GM18861 (cell line): ENCODE measurements around the gene RHOXF1.
"Not testable (repeated sequence)": the region's sequence is repeated elsewhere in the genome, so short reads cannot be mapped to it uniquely, and the experiment has no call there.

Experiments used
- ATAC-seq: cut with Tn5 transposase; IDR thresholded peaks from one replicate; pipeline ENCODE4 v1.9.1; 2021; ENCODE audit not compliant: unreplicated experiment

Gene RHOXF1

DNA sequence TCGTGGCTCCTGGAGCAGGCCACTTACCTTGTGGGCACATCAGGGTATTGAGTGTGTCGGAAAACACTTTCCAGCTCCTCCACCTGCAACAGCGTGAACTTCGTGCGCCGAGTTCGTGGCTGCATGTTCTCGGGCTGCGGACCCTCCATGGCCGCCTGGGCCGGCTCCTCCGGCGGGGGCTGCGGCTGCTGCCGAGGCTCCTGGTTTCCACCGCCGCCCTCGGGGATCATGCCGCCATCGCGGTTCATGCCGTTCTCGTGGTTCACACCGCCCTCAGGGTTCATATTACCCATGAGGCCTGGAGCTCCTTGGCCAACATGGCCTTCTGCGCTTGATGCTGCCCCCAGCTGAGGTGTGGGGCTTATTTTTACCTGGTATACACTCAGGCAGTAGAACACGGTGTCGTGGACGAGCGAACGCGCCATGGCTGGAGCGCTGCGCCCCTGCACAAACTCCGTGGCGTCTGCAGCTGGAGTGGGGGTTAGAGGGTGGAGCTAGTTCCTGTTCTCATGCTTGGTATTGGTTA lies at the start of gene RHOXF1:
Gene RHOXF1 (minus strand): TSS at position 476 of the 526 bp plus-strand sequence. CDS start 51 bp downstream, at position 425.
- no peak for ATAC-seq

- ATAC-seq = not testable (repeated sequence)
Measured at GRCh38 chrX:120159086-120159485, 43.4 kb upstream of the RHOXF1 start.

GRCh38 chrX:120158313-120158712 lies 42.6 kb upstream of the RHOXF1 start, which contains the start of gene RHOXF2:
TSS of gene RHOXF2 (plus strand) at chrX:120158613. CDS start at chrX:120158751, 138 bp downstream.
- not testable (repeated sequence) for ATAC-seq

DNA sequence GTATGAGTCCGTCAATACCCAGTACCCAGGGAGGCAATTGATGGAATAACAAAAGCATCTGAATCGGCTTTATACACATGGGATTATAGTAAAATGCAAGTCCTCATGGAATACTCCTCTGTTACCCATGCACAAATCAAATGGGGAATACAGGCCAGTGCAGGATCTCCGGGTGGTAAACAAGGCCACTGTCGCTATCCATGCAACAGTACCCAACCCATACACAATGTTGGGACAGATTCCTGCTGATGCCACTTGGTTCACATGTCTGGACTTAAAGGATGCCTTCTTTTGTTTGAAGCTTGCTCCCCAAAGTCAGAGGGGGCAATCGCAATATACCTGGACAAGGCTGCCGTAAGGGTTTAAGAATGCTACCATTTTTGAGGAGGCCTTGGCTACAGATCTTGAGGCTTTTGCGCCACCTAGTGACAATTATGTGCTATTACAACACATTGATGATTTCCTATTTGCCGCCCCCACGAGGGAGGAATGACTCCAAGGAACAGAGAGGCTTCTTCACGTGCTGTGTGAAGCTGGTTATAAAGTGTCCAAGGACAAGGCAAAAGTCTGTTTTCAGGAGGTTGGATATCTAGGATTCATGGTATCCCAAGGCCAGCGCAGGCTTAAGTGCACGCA lies 34.5 kb upstream of the RHOXF1 start:
- not testable (repeated sequence) for ATAC-seq

GRCh38 chrX:120147537-120147936 lies 31.8 kb upstream of the RHOXF1 start:
- ATAC-seq = no peak

DNA sequence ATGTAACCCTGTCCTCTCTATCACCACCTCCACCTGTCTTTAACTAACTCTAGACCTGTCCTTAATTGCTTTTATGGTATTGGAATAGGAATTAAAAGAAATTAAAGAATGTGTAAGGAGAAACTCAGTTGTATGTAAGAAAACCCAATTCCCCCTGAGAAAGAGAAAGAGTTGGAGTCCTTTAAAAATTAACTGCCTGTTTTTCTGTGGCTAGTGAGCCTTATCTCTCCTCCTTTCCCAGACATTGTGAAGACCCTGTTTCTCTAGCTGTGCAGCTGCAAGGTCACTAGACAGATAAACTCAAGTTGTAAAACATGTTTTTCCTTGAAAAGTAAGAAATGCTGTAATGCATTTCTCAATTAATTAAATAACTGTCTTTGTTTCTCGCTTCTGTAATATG lies 30.6 kb upstream of the RHOXF1 start:
- not testable (repeated sequence) for ATAC-seq

- ATAC-seq = no peak
Measured at GRCh38 chrX:120145295-120145925, 29.7 kb upstream of the RHOXF1 start.

DNA sequence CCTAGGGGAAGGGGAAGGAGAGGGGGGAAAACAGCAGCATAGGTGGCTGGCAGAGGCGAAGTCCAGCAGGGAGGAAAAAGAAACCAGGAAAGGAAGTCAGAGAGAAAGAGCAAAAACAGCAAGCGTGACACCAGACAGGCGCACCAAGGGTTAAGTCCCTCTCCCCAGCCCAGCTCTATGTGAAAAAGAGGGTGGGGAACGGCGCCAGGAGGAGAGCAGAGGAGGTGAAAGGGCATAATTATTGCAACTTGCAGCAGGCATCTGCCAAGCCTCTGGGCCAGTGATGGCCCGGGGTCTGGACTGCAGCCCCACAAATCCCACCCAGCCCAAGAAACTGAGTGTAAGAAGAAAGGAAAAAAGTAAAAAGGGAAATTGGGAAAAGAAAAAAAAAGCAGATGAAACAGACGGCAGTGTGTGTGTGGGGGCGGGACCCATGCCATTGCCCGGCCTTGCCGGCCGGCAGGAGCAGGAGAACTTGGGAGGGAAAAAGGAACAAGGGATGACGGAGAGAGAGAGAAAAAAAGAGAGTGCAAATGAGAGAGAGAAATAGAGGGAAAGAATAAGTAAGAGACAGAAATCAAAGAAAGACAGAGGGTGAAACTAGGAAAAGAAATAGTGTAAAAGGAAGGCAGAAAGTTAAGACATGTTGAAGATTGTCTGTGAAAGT lies 28.6 kb upstream of the RHOXF1 start:
- ATAC-seq = no peak

- ATAC-seq = no peak
Measured at GRCh38 chrX:120140293-120140981, 24.7 kb upstream of the RHOXF1 start.

GRCh38 chrX:120137439-120137838 lies 21.7 kb upstream of the RHOXF1 start:
- ATAC-seq = no peak

- ATAC-seq = no peak
Measured at GRCh38 chrX:120136840-120137239, 21.1 kb upstream of the RHOXF1 start.

DNA sequence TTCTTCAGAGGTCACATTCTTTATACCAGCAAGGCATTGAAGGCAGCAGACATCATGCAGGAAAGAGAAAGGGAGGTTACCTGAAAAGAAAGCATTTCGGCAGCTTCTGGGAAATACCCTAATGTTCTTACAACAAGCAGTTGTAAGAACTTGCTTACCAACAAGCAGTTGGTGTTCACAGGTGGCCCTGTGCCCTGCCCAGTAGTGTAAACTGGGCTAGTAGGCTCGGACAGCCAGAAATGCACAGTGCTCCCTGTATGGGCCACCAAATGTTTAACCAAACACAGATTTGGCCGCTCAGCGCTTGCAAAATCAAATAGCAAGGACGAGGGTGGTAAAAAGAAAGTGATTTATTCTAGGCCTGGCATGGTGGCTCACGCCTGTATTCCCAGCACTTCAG lies 20.4 kb upstream of the RHOXF1 start:
- no peak for ATAC-seq

- not testable (repeated sequence) for ATAC-seq
Measured at GRCh38 chrX:120128306-120128846, 12.7 kb upstream of the RHOXF1 start.

GRCh38 chrX:120125444-120125843 lies 9.7 kb upstream of the RHOXF1 start:
- ATAC-seq = no peak

GRCh38 chrX:120120223-120120622 lies 4.5 kb upstream of the RHOXF1 start:
- no peak for ATAC-seq

GRCh38 chrX:120111611-120112010 lies 4.1 kb downstream of the RHOXF1 start:
- ATAC-seq = no peak

DNA sequence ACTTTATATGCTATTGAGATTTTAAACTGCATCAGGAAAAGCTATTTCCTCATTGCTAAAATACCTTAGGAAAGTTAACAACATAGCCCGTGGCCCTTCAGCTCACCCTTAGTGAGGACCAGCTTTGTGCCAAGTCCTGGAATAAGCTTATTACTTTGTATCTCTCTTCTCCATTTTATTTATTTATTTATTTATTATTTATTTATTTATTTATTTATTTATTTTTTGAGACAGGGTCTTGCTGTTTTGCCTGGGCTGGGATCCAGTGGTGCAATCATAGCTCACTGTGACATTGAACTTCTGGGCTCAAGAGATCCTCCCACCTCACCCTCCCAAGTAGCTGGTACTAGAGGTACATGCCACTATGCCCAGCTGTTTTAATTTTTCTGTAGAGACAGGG lies 6.3 kb downstream of the RHOXF1 start:
- ATAC-seq = no peak

DNA sequence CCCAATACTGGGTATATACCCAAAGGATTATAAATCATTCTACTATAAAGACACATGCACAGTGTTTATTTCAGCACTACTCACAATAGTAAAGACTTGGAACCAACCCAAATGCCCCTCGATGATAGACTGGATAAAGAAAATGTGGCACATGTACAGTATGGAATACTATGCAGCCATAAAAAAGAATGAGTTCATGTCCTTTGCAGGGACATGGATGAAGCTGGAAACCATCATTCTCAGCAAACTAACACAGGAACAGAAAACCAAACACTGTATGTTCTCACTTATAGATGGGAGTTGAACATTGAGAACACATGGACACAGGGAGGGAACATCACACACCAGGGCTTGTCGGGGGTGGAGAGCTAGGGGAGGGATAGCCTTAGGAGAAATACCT lies 11.0 kb downstream of the RHOXF1 start:
- not testable (repeated sequence) for ATAC-seq

- ATAC-seq = not testable (repeated sequence)
Measured at GRCh38 chrX:120101057-120101456, 14.7 kb downstream of the RHOXF1 start.

DNA sequence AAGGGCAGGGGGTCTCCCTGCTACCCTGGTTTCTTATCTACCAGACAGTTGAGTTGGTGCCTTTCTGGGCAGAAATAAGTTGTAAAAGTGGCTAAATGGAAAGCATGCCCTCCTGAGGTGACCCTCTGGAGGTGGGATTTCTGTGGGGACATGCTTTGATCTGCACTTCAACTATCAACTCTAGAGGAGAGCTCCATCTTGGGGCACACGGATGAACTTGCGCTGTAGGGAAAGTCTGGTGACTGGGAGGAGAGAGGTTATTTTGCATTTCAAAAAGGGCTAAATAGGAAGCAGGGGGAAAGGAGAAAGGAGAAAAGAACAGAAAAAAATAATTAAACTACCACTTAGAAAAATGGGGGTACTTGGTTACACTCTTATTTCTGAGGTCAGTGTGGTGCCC lies 25.5 kb downstream of the RHOXF1 start:
- ATAC-seq = no peak
